Measurements from ENCODE around the gene KRT80.

- TF ChIP-seq CTCF (IDR thresholded peaks at IDR 0.05; ENCODE audit: insufficient read depth, low read length) (no peak), POLR2AphosphoS5 (IDR thresholded peaks at IDR 0.05; ENCODE audit: low read depth) (no peak), SPI1 (IDR thresholded peaks at IDR 0.05; ENCODE audit: borderline replicate concordance, low read depth) (no peak), REST (IDR thresholded peaks at IDR 0.05; ENCODE audit: insufficient replicate concordance, low read depth) (no peak), GABPA (IDR thresholded peaks at IDR 0.05; ENCODE audit: low read depth) (no peak)
These were observed 25.1 kb downstream of the KRT80 start for GRCh38 chr12:52166672-52167071.

Measured in HL-60 (cell line).